Astrocyte (in vitro differentiated cells and primary cell): ENCODE measurements around the gene CALU. TPM values are rescaled to one million over a fixed set of nuclear protein-coding genes. Genes with fewer than 3 reads are reported as not detected.

Experiments
- DNase-seq: peaks from one replicate; pipeline ENCODE4 v3.0.0-alpha.2; 2010; ENCODE audit warnings: low read depth
- FAIRE-seq: peaks from 2 replicates; lab custom pipeline; 2011; peaks lifted over from hg19 to GRCh38; lab: Jason Lieb, UNC
- H2AFZ ChIP-seq: 2 replicates; pipeline ENCODE4 v1.6.0; 2012; ENCODE audit warnings: low read depth, low read length, inconsistent platforms
- H3K27ac ChIP-seq: 2 replicates; pipeline ENCODE4 v1.5.1; 2011; ENCODE audit warnings: low read depth, low read length, inconsistent platforms
- H3K27me3 ChIP-seq: 2 replicates; pipeline ENCODE4 v1.6.0; 2011; ENCODE audit warnings: low read length, inconsistent platforms; ENCODE audit not compliant: insufficient read depth
- H3K36me3 ChIP-seq: 2 replicates; pipeline ENCODE4 v1.5.1; 2011; ENCODE audit warnings: low read length, inconsistent platforms; ENCODE audit not compliant: insufficient read depth
- H3K4me1 ChIP-seq: 2 replicates; pipeline ENCODE4 v1.5.1; 2011; ENCODE audit warnings: low read length, inconsistent platforms; ENCODE audit not compliant: insufficient read depth
- H3K4me2 ChIP-seq: 2 replicates; pipeline ENCODE4 v1.6.0; 2012; ENCODE audit warnings: low read length, inconsistent platforms
- H3K4me3 ChIP-seq: 2 replicates; pipeline ENCODE4 v1.5.1; 2011; ENCODE audit warnings: low read depth, mild to moderate bottlenecking, low read length, inconsistent platforms; ENCODE audit not compliant: insufficient read depth
- H3K79me2 ChIP-seq: 2 replicates; pipeline ENCODE4 v1.6.0; 2012; ENCODE audit warnings: mild to moderate bottlenecking, low read length, inconsistent platforms; ENCODE audit not compliant: insufficient read depth
- H3K9ac ChIP-seq: 2 replicates; pipeline ENCODE4 v1.6.0; 2012; ENCODE audit warnings: mild to moderate bottlenecking, low read length, inconsistent platforms
- H3K9me3 ChIP-seq: 2 replicates; pipeline ENCODE4 v1.5.1; 2012; ENCODE audit warnings: low read depth, mild to moderate bottlenecking, low read length, inconsistent platforms; ENCODE audit not compliant: insufficient read depth
- H4K20me1 ChIP-seq: 2 replicates; pipeline ENCODE4 v1.6.0; 2012; ENCODE audit warnings: low read length, inconsistent platforms; ENCODE audit not compliant: insufficient read depth
- H3K27ac Mint-ChIP-seq: one replicate; pipeline ENCODE4 v1.8.0; 2021; ENCODE audit warnings: mild to moderate bottlenecking, mixed read lengths; ENCODE audit not compliant: unreplicated experiment
- H3K27me3 Mint-ChIP-seq: one replicate; pipeline ENCODE4 v1.8.0; 2021; ENCODE audit warnings: low read depth, mixed read lengths; ENCODE audit not compliant: unreplicated experiment
- H3K36me3 Mint-ChIP-seq: one replicate; pipeline ENCODE4 v1.8.0; 2021; ENCODE audit warnings: low read depth, mixed read lengths; ENCODE audit not compliant: unreplicated experiment
- H3K4me1 Mint-ChIP-seq: one replicate; pipeline ENCODE4 v1.8.0; 2021; ENCODE audit warnings: low read depth, mixed read lengths; ENCODE audit not compliant: unreplicated experiment
- H3K4me3 Mint-ChIP-seq: one replicate; pipeline ENCODE4 v1.8.0; 2021; ENCODE audit warnings: mild to moderate bottlenecking, moderate library complexity, mixed read lengths; ENCODE audit not compliant: unreplicated experiment
- H3K9me3 Mint-ChIP-seq: one replicate; pipeline ENCODE4 v1.8.0; 2021; ENCODE audit warnings: mild to moderate bottlenecking, mixed read lengths; ENCODE audit not compliant: unreplicated experiment
- CTCF ChIP-seq: IDR thresholded peaks from 2 replicates; pipeline ENCODE4 v1.5.1; 2011; ENCODE audit warnings: low read depth, mild to moderate bottlenecking, inconsistent platforms, low read length, moderate library complexity; ENCODE audit not compliant: insufficient read depth
- EZH2 ChIP-seq: IDR thresholded peaks from 2 replicates; pipeline ENCODE4 v1.6.1; 2012; ENCODE audit warnings: mild to moderate bottlenecking, low read length, inconsistent platforms; ENCODE audit not compliant: insufficient read depth
- total RNA-seq: library from RNA; stranded (reverse); gene quantifications from 2 replicates; pipeline ENCODE4 v1.2.1, GENCODE V29; 2021

CALU gene
- total RNA-seq, 1 donor from 2014 or later: 670 TPM

GRCh38 chr7:128726737-128727072 lies 12.5 kb upstream of the CALU start:
- H3K9ac ChIP-seq: no peak overlapping the region
- H3K27me3 ChIP-seq: peaks cover 9% of the 10 kb centered on the region
- H3K27me3 Mint-ChIP-seq: peaks cover 24% of the 10 kb centered on the region
- no peaks in the 10 kb centered on the region for H4K20me1 ChIP-seq
- DNase-seq (no peak), FAIRE-seq (no peak)
- H3K4me1 Mint-ChIP-seq: peaks cover 2% of the 10 kb centered on the region
- H3K4me3 ChIP-seq: no peak overlapping the region
- peaks cover 4% of the 10 kb centered on the region for H3K36me3 Mint-ChIP-seq
- H3K79me2 ChIP-seq: no peaks in the 10 kb centered on the region
- no peak overlapping the region for H3K4me2 ChIP-seq
- H3K27ac ChIP-seq: no peak overlapping the region
- no peaks in the 10 kb centered on the region for H3K36me3 ChIP-seq
- no peaks in the 10 kb centered on the region for H3K9me3 ChIP-seq
- peaks cover 10% of the 10 kb centered on the region for H3K4me1 ChIP-seq
- H3K4me3 Mint-ChIP-seq: no peak overlapping the region
- TF ChIP-seq CTCF (no peak), EZH2 (no peak)
- no peak overlapping the region for H3K27ac Mint-ChIP-seq
- no peak overlapping the region for H2AFZ ChIP-seq
- no peaks in the 10 kb centered on the region for H3K9me3 Mint-ChIP-seq

- Histone ChIP-seq H3K79me2 (no peaks in the 10 kb centered on the region), H3K27ac (no peak overlapping the region), H3K4me3 (no peak overlapping the region), H3K9ac (no peak overlapping the region), H4K20me1 (no peaks in the 10 kb centered on the region), H3K36me3 (no peaks in the 10 kb centered on the region), H2AFZ (no peak overlapping the region), H3K9me3 (no peaks in the 10 kb centered on the region), H3K4me2 (no peak overlapping the region), H3K4me1 (peaks cover 10% of the 10 kb centered on the region), H3K27me3 (peaks cover 9% of the 10 kb centered on the region)
- Mint-ChIP-seq H3K9me3 (no peaks in the 10 kb centered on the region), H3K27me3 (peaks cover 26% of the 10 kb centered on the region), H3K4me3 (no peak overlapping the region), H3K4me1 (peaks cover 2% of the 10 kb centered on the region), H3K27ac (no peak overlapping the region), H3K36me3 (peaks cover 4% of the 10 kb centered on the region)
- DNase-seq (no peak), FAIRE-seq (no peak)
- TF ChIP-seq CTCF (no peak), EZH2 (no peak)
Observed at GRCh38 chr7:128727239-128727638, 11.9 kb upstream of the CALU start.

GRCh38 chr7:128728598-128728997 lies 10.6 kb upstream of the CALU start:
- no peak for FAIRE-seq
- peak overlapping the region; percentile 8 for H3K27ac Mint-ChIP-seq
- peaks cover 4% of the 10 kb centered on the region for H3K36me3 Mint-ChIP-seq
- no peaks in the 10 kb centered on the region for H3K36me3 ChIP-seq
- H3K4me1 ChIP-seq: peaks cover 10% of the 10 kb centered on the region
- no peak overlapping the region for H3K27ac ChIP-seq
- no peak for TF ChIP-seq EZH2
- no peak overlapping the region for H3K4me3 Mint-ChIP-seq
- H3K27me3 ChIP-seq: peaks cover 9% of the 10 kb centered on the region
- H4K20me1 ChIP-seq: no peaks in the 10 kb centered on the region
- H3K9me3 Mint-ChIP-seq: no peaks in the 10 kb centered on the region
- no peaks in the 10 kb centered on the region for H3K79me2 ChIP-seq
- DNase-seq: peak; percentile 60
- peak overlapping the region; percentile 39 for H3K4me2 ChIP-seq
- H3K9me3 ChIP-seq: no peaks in the 10 kb centered on the region
- peaks cover 2% of the 10 kb centered on the region for H3K4me1 Mint-ChIP-seq
- H3K9ac ChIP-seq: no peak overlapping the region
- H3K4me3 ChIP-seq: no peak overlapping the region
- no peak overlapping the region for H2AFZ ChIP-seq
- H3K27me3 Mint-ChIP-seq: peaks cover 26% of the 10 kb centered on the region
